Panc1 (cell line): ENCODE results near the gene GPR42. TPM values are rescaled to one million over a fixed set of nuclear protein-coding genes. Genes with fewer than 3 reads are reported as not detected.
"Not testable (repeated sequence)": the region's sequence is repeated elsewhere in the genome, so short reads cannot be mapped to it uniquely, and the experiment has no call there.

Source experiments
- ATAC-seq: fragments of 200-7000 bp; cut with Tn5 transposase; 2 replicates; pipeline ENCODE4 v1.9.1; 2020; ENCODE audit warnings: mild to moderate bottlenecking, moderate library complexity
- BruUV-seq: library from RNA; stranded (reverse); fragments of 400-500 nt; replicated peaks from 2 replicates; lab custom pipeline; 2021; lab: Mats Ljungman, UMichigan
- CTCF ChIA-PET: fragments of 300-600 bp; sonication (Branson Sonifier 250); formaldehyde crosslinking; loops from one replicate; lab custom pipeline; 2022; ENCODE audit warnings: antibody characterized with exemption; lab: Charles Lee
- POLR2A ChIA-PET: fragments of 300-600 bp; sonication (Branson Sonifier 250); formaldehyde crosslinking; loops from one replicate; lab custom pipeline; 2022; ENCODE audit warnings: antibody characterized with exemption; lab: Charles Lee
- DNase-seq: peaks from one replicate; pipeline ENCODE4 v3.0.0-alpha.2; 2010; ENCODE audit warnings: low read depth, low spot score
- H3K27ac ChIP-seq: 2 replicates; pipeline ENCODE4 v1.5.1; 2011; ENCODE audit warnings: mild to moderate bottlenecking, low read length, inconsistent platforms
- H3K27me3 ChIP-seq: fragments of 200-500 bp; sonication (Bioruptor generic); 2 replicates; pipeline ENCODE4 v1.6.0; 2014; ENCODE audit warnings: low read length, inconsistent platforms; ENCODE audit not compliant: control insufficient read depth, insufficient read depth
- H3K36me3 ChIP-seq: fragments of 200-500 bp; sonication (Bioruptor generic); 2 replicates; pipeline ENCODE4 v1.5.1; 2014; ENCODE audit warnings: inconsistent platforms, mild to moderate bottlenecking, low read length, moderate library complexity; ENCODE audit not compliant: control insufficient read depth, insufficient read depth
- H3K4me1 ChIP-seq: 2 replicates; pipeline ENCODE4 v1.5.1; 2011; ENCODE audit warnings: inconsistent platforms, mild to moderate bottlenecking, low read length, moderate library complexity; ENCODE audit not compliant: control insufficient read depth, insufficient read depth
- H3K4me3 ChIP-seq, 2 experiments: 2 replicates each; pipeline ENCODE4 v1.5.1; 2011 to 2012; ENCODE audit warnings: low read depth in 2 of 2, low read length in 2 of 2, mild to moderate bottlenecking in 2 of 2, inconsistent platforms in 1 of 2, moderate library complexity in 1 of 2
- H3K9me3 ChIP-seq: fragments of 200-500 bp; sonication (Bioruptor generic); 2 replicates; pipeline ENCODE4 v1.5.1; 2014; ENCODE audit warnings: low read depth, mild to moderate bottlenecking, inconsistent platforms, low read length, moderate library complexity; ENCODE audit not compliant: control insufficient read depth, insufficient read depth
- POLR2AphosphoS5 ChIP-seq: IDR thresholded peaks from 2 replicates; pipeline ENCODE4 v1.6.1; 2012; ENCODE audit warnings: mild to moderate bottlenecking, low read depth, low read length, moderate library complexity
- SIN3A ChIP-seq: IDR thresholded peaks from 2 replicates; pipeline ENCODE4 v1.6.1; 2012; ENCODE audit warnings: low read depth, mild to moderate bottlenecking, low read length, moderate library complexity, borderline replicate concordance; ENCODE audit not compliant: insufficient read depth
- TCF7L2 ChIP-seq: IDR thresholded peaks from 2 replicates; pipeline ENCODE4 v1.6.1; 2011; ENCODE audit warnings: mild to moderate bottlenecking, low read depth, low read length, inconsistent platforms
- in situ Hi-C: cut with HindIII; loops from 2 replicates; pipeline ENCODE4 v1.10.0; 2016; ENCODE audit warnings: low sequenced_read_pairs, low pct_unique_long_range_greater_than_20kb
- intact Hi-C: fragments of 100-400 bp; cut with micrococcal nuclease; formaldehyde crosslinking; loops from one replicate; pipeline ENCODE4 v1.10.0; 2022; ENCODE audit not compliant: unreplicated experiment
- total RNA-seq: library from RNA; stranded (reverse); gene quantifications from one replicate; pipeline ENCODE4 v1.2.1, GENCODE V29; 2021; ENCODE audit not compliant: unreplicated experiment
- TF ChIP-seq, protein P1 (sequence below): fragments of 450-650 bp; IDR thresholded peaks from 2 replicates; pipeline ENCODE4 v1.5.1; 2017; ENCODE audit warnings: mild to moderate bottlenecking
- TF ChIP-seq, protein P2 (sequence below), 2 experiments: IDR thresholded peaks; 2 replicates each; pipeline ENCODE4 v1.6.1; 2011 to 2012; ENCODE audit warnings: low read depth in 2 of 2, control low read depth in 1 of 2, low read length in 1 of 2, mild to moderate bottlenecking in 1 of 2, moderate library complexity in 1 of 2; ENCODE audit not compliant: insufficient read depth in 1 of 2

GPR42 gene
- total RNA-seq, 1 experiment from 2014 or later: not detected

DNA sequence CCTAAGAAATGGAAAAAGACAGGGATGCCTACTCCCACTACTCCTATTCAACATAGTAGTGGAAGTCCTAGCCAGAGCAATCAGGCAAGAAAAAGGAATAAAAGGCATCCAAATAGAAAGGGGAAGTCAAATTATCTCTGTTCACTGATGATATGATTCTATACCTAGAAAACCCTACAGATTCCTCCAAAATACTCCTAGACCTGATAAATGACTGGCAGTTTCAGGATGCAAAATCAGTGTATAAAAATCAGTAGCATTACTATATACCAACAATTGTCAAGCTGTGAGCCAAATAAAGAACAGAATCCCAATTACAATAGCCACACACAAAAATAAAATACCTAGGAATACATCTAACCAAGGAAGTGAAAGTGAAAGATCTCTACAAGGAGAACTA, 1.3 kb upstream of the GPR42 start:
- in situ Hi-C loops: no loop called here
- TF ChIP-seq SIN3A (no peak), TCF7L2 (no peak), POLR2AphosphoS5 (no peak)
- TF ChIP-seq, protein P1, sequence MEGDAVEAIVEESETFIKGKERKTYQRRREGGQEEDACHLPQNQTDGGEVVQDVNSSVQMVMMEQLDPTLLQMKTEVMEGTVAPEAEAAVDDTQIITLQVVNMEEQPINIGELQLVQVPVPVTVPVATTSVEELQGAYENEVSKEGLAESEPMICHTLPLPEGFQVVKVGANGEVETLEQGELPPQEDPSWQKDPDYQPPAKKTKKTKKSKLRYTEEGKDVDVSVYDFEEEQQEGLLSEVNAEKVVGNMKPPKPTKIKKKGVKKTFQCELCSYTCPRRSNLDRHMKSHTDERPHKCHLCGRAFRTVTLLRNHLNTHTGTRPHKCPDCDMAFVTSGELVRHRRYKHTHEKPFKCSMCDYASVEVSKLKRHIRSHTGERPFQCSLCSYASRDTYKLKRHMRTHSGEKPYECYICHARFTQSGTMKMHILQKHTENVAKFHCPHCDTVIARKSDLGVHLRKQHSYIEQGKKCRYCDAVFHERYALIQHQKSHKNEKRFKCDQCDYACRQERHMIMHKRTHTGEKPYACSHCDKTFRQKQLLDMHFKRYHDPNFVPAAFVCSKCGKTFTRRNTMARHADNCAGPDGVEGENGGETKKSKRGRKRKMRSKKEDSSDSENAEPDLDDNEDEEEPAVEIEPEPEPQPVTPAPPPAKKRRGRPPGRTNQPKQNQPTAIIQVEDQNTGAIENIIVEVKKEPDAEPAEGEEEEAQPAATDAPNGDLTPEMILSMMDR: no peak
- BruUV-seq: no TSS peak

DNA sequence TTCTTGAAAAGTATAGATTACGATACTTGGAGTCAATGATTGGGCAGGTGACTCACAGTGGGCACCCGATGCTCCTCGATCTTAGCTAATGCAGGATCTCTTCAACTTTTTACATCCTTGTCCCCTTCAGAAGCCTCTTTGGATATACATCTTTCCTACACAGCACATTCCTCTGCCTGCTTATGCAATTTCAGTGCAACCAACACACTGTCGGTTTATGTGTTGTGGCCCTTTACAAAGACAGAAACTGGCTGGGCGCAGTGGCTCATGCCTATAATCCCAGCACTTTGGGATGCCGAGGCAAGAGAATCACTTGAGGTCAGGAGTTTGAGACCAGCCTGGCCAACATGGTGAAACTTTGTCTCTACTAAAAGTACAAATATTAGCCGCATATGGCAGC, 2.6 kb downstream of the GPR42 start:
- Histone ChIP-seq H3K27ac (no peak overlapping the region), H3K36me3 (no peaks in the 10 kb centered on the region), H3K9me3 (no peaks in the 10 kb centered on the region), H3K4me3 (no peak overlapping the region), H3K27me3 (peaks cover 7% of the 10 kb centered on the region), H3K4me1 (no peaks in the 10 kb centered on the region)
- no peak for ATAC-seq
- no TSS peak for BruUV-seq
- intact Hi-C loops (no loop called here), in situ Hi-C loops (no loop called here)
- POLR2A ChIA-PET: no interaction called here
- DNase-seq: no peak
- TF ChIP-seq, protein P1: no peak
- TF ChIP-seq TCF7L2 (no peak), SIN3A (no peak), POLR2AphosphoS5 (no peak)
- TF ChIP-seq, protein P2, sequence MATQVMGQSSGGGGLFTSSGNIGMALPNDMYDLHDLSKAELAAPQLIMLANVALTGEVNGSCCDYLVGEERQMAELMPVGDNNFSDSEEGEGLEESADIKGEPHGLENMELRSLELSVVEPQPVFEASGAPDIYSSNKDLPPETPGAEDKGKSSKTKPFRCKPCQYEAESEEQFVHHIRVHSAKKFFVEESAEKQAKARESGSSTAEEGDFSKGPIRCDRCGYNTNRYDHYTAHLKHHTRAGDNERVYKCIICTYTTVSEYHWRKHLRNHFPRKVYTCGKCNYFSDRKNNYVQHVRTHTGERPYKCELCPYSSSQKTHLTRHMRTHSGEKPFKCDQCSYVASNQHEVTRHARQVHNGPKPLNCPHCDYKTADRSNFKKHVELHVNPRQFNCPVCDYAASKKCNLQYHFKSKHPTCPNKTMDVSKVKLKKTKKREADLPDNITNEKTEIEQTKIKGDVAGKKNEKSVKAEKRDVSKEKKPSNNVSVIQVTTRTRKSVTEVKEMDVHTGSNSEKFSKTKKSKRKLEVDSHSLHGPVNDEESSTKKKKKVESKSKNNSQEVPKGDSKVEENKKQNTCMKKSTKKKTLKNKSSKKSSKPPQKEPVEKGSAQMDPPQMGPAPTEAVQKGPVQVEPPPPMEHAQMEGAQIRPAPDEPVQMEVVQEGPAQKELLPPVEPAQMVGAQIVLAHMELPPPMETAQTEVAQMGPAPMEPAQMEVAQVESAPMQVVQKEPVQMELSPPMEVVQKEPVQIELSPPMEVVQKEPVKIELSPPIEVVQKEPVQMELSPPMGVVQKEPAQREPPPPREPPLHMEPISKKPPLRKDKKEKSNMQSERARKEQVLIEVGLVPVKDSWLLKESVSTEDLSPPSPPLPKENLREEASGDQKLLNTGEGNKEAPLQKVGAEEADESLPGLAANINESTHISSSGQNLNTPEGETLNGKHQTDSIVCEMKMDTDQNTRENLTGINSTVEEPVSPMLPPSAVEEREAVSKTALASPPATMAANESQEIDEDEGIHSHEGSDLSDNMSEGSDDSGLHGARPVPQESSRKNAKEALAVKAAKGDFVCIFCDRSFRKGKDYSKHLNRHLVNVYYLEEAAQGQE (IDR thresholded peaks at IDR 0.05; ENCODE audit: insufficient read depth in 1 of 2, low read depth in 2 of 2, low read length in 1 of 2): no peak
- CTCF ChIA-PET: no interaction called here

More for the DNA sequence above, 1.3 kb upstream of the GPR42 start:
- DNase-seq (no peak), ATAC-seq (no peak)
- POLR2A ChIA-PET: no interaction called here
- CTCF ChIA-PET: no interaction called here
- H3K27ac ChIP-seq: no peak overlapping the region
- no peaks in the 10 kb centered on the region for H3K4me1 ChIP-seq
- H3K36me3 ChIP-seq: no peaks in the 10 kb centered on the region
- no peak overlapping the region for H3K4me3 ChIP-seq
- intact Hi-C loops: no loop called here
- H3K27me3 ChIP-seq: peaks cover 8% of the 10 kb centered on the region
- no peaks in the 10 kb centered on the region for H3K9me3 ChIP-seq

DNA sequence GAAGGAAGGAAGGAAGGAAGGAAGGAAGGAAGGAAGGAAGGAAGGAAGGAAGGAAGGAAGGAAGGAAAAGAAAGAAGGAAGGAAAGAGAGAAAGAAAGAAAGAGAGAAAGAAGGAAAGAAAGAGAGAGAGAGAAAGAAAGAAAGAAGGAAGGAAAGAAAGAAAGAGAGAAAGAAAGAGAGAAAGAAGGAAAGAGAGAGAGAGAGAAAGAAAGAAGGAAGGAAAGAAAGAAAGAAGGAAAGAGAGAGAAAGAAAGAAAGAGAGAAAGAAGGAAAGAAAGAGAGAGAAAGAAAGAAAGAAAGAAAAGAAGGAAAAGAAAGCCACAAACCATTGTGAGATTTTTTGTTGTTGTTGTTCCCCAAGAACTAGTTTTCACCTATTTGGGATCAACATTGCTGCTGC, 3.2 kb downstream of the GPR42 start:
- intact Hi-C loops, H3K4me3 ChIP-seq, ATAC-seq, H3K9me3 ChIP-seq, H3K4me1 ChIP-seq, POLR2A ChIA-PET, CTCF ChIA-PET, H3K27me3 ChIP-seq, H3K36me3 ChIP-seq, BruUV-seq, in situ Hi-C loops, H3K27ac ChIP-seq, DNase-seq: not testable (repeated sequence)
